ENCODE results near the gene GNRH2. TPM values are rescaled to one million over a fixed set of nuclear protein-coding genes. Genes with fewer than 3 reads are reported as not detected.

The GNRH2 gene
- total and polyA plus RNA-seq, 2 of the 8 experiments (the other 6 are each of a cell fraction or from before 2014, with no cell fraction given) = 0.09 to 0.82 TPM

GRCh38 chr20:3067139-3068014 is 24.0 kb downstream of the GNRH2 start (continued):
- TF ChIP-seq EGR1 (IDR thresholded peaks at IDR 0.05; ENCODE audit: borderline replicate concordance, low read depth, low read length) = no peak
- no peak for TF ChIP-seq RAD21 (IDR thresholded peaks at IDR 0.05 in 1 of 2, conservative IDR thresholded peaks at IDR 0.05 in 1 of 2; ENCODE audit: low read depth in 2 of 2, low read length in 2 of 2)
- no peak for TF ChIP-seq CHD1 (IDR thresholded peaks at IDR 0.05; ENCODE audit: low read depth, low read length)
- TF ChIP-seq HDAC6 (IDR thresholded peaks at IDR 0.05; ENCODE audit: low read depth, low read length) = no peak
- TF ChIP-seq TEAD4 (IDR thresholded peaks at IDR 0.05; ENCODE audit: low read depth, low read length) = no peak
- no peak for TF ChIP-seq SIRT6 (IDR thresholded peaks at IDR 0.05; ENCODE audit: low read length)

All from H1 (cell line).